GM18870 (cell line): Measurements from ENCODE around the gene PI4KA.

Experiments
- ATAC-seq: cut with Tn5 transposase; IDR thresholded peaks from one replicate; pipeline ENCODE4 v1.9.1; 2021; ENCODE audit warnings: moderate library complexity; ENCODE audit not compliant: unreplicated experiment

The PI4KA gene

GRCh38 chr22:20794650-20795413 lies 63.8 kb downstream of the PI4KA start:
- no peak for ATAC-seq

DNA sequence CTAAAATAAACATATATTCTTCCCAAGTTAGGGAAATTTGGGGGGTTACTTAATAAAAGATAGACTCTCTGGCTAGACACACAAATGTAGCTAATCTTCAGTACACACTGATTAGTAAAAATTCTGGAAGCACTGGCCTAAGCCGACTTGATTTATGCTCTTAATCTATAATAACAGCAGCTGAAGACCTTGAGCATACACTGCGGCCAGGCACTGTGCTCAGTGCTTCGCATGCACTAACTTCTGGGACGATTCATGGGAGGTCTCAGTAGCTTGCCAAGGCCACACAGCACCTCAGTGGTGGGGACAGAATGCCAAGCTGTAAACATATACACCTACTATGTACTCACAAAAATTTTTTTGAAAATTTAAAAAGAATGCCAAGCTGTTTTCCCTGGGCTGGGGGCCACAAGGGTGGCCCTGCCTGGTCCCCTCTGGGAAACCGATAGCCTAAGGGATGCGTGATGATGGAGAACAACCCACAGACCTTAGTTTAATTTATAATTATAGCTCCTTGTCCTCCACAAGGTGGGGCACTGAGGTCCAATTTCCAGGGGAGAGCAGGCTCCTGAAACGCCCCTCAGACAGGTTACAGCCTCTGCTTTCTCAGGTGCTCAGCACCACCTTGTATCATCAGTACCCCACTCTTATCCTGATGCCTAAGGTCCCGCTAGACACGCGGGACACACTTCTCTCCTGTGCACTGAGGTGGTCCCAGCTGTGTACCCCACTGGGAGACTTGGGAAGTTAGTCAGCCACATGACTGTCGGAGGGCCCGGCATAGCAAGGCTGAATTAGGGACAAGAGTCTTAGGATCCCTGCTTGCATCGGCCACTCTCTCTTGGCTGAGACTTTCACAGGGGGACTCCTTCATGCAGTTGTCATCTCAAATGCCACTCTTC lies 64.6 kb downstream of the PI4KA start:
- ATAC-seq: no peak

GRCh38 chr22:20792966-20793728 lies 65.5 kb downstream of the PI4KA start:
- no peak for ATAC-seq

GRCh38 chr22:20792221-20792965 lies 66.2 kb downstream of the PI4KA start:
- ATAC-seq: no peak

GRCh38 chr22:20788627-20789344 lies 69.8 kb downstream of the PI4KA start:
- no peak for ATAC-seq

- no peak for ATAC-seq
Observed at GRCh38 chr22:20787746-20788626, 70.6 kb downstream of the PI4KA start.

- ATAC-seq: no peak
Observed at GRCh38 chr22:20787223-20787622, 71.4 kb downstream of the PI4KA start.

DNA sequence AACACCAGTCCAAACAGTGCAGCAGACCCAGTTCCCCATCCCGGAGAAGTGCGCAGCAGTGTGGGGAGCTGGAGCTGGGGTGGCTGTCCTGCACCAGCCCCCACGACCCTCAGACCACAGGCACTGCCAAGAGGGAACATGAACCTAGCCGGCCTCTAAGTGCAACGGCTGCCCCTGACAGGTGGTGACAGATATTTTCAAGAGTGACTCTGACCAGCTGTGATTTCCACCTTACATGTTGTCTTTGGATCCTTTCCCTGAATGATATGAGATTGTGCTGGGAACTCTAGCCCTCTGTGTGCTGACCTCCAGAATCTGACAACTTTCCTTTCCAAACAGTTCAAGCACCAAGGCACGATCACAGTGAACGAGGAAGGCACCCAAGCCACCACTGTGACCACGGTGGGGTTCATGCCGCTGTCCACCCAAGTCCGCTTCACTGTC lies 72.1 kb downstream of the PI4KA start:
- ATAC-seq: no peak

DNA sequence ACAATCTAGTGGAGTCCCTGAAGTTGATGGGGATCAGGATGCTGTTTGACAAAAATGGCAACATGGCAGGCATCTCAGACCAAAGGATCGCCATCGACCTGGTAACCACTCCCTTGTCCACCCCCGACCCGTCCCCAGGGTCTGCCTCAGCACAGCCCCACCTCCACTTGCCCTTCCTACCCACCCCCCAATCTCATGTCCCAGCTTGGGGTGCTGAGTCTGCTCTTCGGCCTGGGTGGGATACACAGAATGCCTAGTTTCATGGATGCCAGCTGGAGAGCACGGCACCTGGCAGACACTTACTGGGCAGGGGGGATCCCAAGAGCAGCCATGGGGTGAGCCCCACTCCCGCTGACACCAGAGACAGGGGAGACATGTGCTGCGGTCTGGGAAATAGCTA lies 72.6 kb downstream of the PI4KA start:
- ATAC-seq: no peak

DNA sequence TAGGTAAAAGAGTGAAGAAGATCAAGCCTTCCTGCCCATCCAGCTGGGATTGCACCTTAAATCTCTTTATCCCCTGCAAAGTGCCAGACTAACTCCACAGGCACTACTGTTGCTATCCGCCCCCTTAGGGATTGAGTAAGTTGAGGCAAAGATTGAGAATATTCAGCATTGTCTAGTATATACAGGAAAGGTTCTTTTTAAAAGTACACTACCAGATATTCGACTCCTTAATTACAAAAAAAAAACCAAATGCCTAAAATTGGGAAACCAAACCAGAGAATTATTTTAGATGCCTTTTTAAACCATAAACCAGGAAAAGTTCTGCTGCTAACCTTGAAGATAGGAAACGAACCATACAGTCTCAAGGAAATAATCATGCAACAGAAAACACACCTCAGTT lies 73.2 kb downstream of the PI4KA start:
- ATAC-seq: no peak

- ATAC-seq: no peak
Observed at GRCh38 chr22:20783844-20784723, 74.5 kb downstream of the PI4KA start.

DNA sequence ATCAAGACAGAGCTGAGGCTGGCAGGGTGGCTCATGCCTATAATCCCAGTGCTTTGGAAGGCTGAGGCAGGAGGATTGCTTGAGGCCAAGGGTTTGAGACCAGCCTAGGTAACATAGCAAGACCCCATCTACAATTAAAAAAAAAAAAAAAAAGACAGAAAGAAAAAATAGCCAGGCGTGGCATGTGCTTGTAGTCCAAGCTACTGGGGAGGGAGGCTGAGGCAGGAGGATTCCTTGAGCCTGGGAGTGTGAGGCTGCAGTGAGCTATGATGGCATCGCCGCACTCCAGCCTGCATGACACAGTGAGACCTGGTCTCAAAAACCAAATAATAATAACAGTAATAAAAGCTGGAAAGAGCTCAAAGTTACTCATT lies 75.3 kb downstream of the PI4KA start:
- no peak for ATAC-seq

DNA sequence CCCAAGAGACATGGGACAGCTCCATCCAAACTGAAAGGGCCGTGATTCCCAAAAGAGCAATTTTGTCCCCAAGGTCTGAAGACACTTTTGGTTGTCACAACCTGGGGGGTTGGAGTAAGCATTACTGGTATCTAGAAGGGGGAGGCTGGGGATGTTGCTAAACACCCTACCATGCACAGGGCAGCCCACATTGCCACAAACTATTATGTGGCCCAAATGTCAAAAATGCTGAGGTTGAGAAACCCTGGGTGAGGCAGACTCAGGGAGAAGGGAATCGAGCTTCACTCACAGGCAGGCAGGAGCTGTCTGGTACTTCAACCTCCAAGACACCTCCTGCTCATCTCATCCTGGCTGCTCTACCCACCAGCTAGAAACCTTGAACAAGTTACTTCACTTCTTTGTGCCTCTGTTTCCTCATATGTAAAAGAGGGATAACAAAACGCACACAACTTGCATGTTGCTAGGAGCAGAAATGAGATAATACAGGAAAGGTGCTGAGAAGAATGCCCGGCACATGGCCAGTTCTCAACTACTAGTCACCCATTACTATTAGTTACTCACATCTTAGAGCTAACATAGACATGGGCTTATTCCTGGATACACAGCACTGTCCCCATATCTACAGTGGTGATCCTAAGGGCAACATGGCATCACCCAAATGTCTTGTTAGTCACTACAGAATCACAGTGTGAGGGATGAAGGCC lies 75.9 kb downstream of the PI4KA start:
- ATAC-seq: no peak

- no peak for ATAC-seq
Observed at GRCh38 chr22:20782083-20782482, 76.5 kb downstream of the PI4KA start.

GRCh38 chr22:20781272-20781990 lies 77.2 kb downstream of the PI4KA start:
- ATAC-seq: no peak

DNA sequence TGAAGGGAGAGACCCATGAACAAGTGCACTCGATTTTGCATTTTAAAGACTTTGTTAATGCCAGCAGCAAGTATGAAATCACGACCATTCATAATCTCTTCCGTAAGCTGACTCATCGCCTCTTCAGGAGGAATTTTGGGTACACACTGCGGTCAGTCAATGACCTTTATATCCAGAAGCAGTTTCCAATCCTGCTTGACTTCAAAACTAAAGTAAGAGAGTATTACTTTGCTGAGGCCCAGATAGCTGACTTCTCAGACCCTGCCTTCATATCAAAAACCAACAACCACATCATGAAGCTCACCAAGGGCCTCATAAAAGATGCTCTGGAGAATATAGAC lies 78.8 kb downstream of the PI4KA start:
- no peak for ATAC-seq
